Fibroblast of villous mesenchyme (primary cell): Measurements from ENCODE around the gene RHOG. TPM values are rescaled to one million over a fixed set of nuclear protein-coding genes. Genes with fewer than 3 reads are reported as not detected.

Experiments
- DNase-seq: peaks from one replicate; pipeline ENCODE4 v3.0.0-alpha.2; 2010; ENCODE audit warnings: low read depth
- H3K4me3 ChIP-seq: 2 replicates; pipeline ENCODE4 v1.5.1; 2011; ENCODE audit warnings: low read depth, mild to moderate bottlenecking, low read length
- total RNA-seq: library from RNA; depleted of rRNA; stranded (reverse); fragments of >200 nt; gene quantifications from 2 replicates; pipeline ENCODE4 v1.2.3, GENCODE V29; 2012
- TF ChIP-seq, protein P1 (sequence below): IDR thresholded peaks from 2 replicates; pipeline ENCODE4 v1.5.1; 2012; ENCODE audit warnings: low read depth, mild to moderate bottlenecking, low read length; ENCODE audit not compliant: insufficient read depth

Gene RHOG
- total RNA-seq, 1 donor = 9.5 TPM

GRCh38 chr11:3834664-3835461 lies 5.9 kb downstream of the RHOG start:
- peak; percentile 11 for DNase-seq
- H3K4me3 ChIP-seq = no peak overlapping the region
- TF ChIP-seq, protein P1, sequence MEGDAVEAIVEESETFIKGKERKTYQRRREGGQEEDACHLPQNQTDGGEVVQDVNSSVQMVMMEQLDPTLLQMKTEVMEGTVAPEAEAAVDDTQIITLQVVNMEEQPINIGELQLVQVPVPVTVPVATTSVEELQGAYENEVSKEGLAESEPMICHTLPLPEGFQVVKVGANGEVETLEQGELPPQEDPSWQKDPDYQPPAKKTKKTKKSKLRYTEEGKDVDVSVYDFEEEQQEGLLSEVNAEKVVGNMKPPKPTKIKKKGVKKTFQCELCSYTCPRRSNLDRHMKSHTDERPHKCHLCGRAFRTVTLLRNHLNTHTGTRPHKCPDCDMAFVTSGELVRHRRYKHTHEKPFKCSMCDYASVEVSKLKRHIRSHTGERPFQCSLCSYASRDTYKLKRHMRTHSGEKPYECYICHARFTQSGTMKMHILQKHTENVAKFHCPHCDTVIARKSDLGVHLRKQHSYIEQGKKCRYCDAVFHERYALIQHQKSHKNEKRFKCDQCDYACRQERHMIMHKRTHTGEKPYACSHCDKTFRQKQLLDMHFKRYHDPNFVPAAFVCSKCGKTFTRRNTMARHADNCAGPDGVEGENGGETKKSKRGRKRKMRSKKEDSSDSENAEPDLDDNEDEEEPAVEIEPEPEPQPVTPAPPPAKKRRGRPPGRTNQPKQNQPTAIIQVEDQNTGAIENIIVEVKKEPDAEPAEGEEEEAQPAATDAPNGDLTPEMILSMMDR = no peak

DNA sequence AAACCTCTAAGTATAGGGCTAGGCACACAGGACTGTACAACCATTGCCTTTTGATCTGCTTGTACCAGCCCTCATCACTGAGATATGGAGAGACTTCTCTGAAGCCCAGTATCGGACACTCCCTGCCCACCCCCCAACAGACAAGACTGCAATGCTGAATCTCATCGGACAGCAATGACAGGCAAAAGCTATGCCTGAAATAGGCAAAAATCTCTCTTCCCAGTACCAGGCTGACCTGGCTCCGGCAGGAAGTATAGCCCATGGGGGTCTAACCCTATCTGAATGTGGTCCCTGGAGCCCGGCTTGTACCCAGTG lies 6.5 kb downstream of the RHOG start:
- DNase-seq = no peak
- H3K4me3 ChIP-seq = no peak overlapping the region
- TF ChIP-seq, protein P1 = no peak

- TF ChIP-seq, protein P1 = no peak
- DNase-seq = no peak
- no peak overlapping the region for H3K4me3 ChIP-seq
These were observed 7.3 kb downstream of the RHOG start for GRCh38 chr11:3833449-3833848.

GRCh38 chr11:3832816-3833215 lies 7.9 kb downstream of the RHOG start:
- DNase-seq = no peak
- TF ChIP-seq, protein P1 = no peak

GRCh38 chr11:3831378-3832239 lies 9.2 kb downstream of the RHOG start:
- no peak for DNase-seq
- no peak overlapping the region for H3K4me3 ChIP-seq
- TF ChIP-seq, protein P1 = no peak

More at GRCh38 chr11:3832816-3833215, 7.9 kb downstream of the RHOG start:
- no peak overlapping the region for H3K4me3 ChIP-seq

GRCh38 chr11:3830730-3831129 lies 10.0 kb downstream of the RHOG start:
- no peak overlapping the region for H3K4me3 ChIP-seq
- no peak for DNase-seq
- TF ChIP-seq, protein P1 = no peak
